Fibroblast of lung (primary cell): ENCODE results near the gene STXBP4. TPM values are rescaled to one million over a fixed set of nuclear protein-coding genes. Genes with fewer than 3 reads are reported as not detected.
"Not testable (repeated sequence)": the region's sequence is repeated elsewhere in the genome, so short reads cannot be mapped to it uniquely, and the experiment has no call there.

Experiments used
- DNase-seq, 2 donors: peaks; one replicate each; pipeline versions ENCODE4 v3.0.0 to v3.0.0-alpha.2; 2010; ENCODE audit warnings: low read depth in 2 of 2
- H2AFZ ChIP-seq: 2 replicates; pipeline ENCODE4 v1.5.1; 2012; ENCODE audit warnings: low read length, control low read depth, inconsistent platforms
- H3K27ac ChIP-seq: 2 replicates; pipeline ENCODE4 v1.5.1; 2011; ENCODE audit warnings: low read length, control low read depth; ENCODE audit not compliant: insufficient read depth
- H3K27me3 ChIP-seq: 2 replicates; pipeline ENCODE4 v1.5.1; 2011; ENCODE audit warnings: mild to moderate bottlenecking, low read length; ENCODE audit not compliant: control insufficient read depth, insufficient read depth
- H3K36me3 ChIP-seq: 2 replicates; pipeline ENCODE4 v1.5.1; 2011; ENCODE audit warnings: low read length; ENCODE audit not compliant: control insufficient read depth, insufficient read depth
- H3K4me1 ChIP-seq: 2 replicates; pipeline ENCODE4 v1.5.1; 2011; ENCODE audit warnings: low read length; ENCODE audit not compliant: control insufficient read depth, insufficient read depth; ENCODE audit errors: extremely low read depth
- H3K4me2 ChIP-seq: 2 replicates; pipeline ENCODE4 v1.5.1; 2011; ENCODE audit warnings: low read length, control low read depth; ENCODE audit not compliant: insufficient read depth; ENCODE audit errors: extremely low read depth
- H3K4me3 ChIP-seq, 4 experiments: fragments of 200-600 bp in 1 of 4; sonication (generic) in 1 of 4; replicated peaks in 1 of 4; 2 replicates each; pipeline ENCODE4 v1.5.1; 2011 to 2016; ENCODE audit warnings: low read length in 4 of 4, low read depth in 3 of 4, mild to moderate bottlenecking in 3 of 4, control low read depth in 2 of 4, inconsistent platforms in 1 of 4, mixed read lengths in 1 of 4; ENCODE audit not compliant: insufficient read depth in 1 of 4; ENCODE audit errors: control extremely low read depth in 1 of 4
- H3K79me2 ChIP-seq: 2 replicates; pipeline ENCODE4 v1.5.1; 2012; ENCODE audit warnings: mild to moderate bottlenecking, low read length, inconsistent platforms; ENCODE audit not compliant: control insufficient read depth, insufficient read depth
- H3K9ac ChIP-seq: 2 replicates; pipeline ENCODE4 v1.5.1; 2011; ENCODE audit warnings: mild to moderate bottlenecking, low read length, control low read depth; ENCODE audit not compliant: insufficient read depth
- H3K9me3 ChIP-seq: 2 replicates; pipeline ENCODE4 v1.5.1; 2012; ENCODE audit warnings: low read depth, low read length; ENCODE audit not compliant: control insufficient read depth, insufficient read depth
- H4K20me1 ChIP-seq: 2 replicates; pipeline ENCODE4 v1.5.1; 2011; ENCODE audit warnings: low read length; ENCODE audit not compliant: control insufficient read depth, insufficient read depth; ENCODE audit errors: extremely low read depth
- CTCF ChIP-seq, 2 donors: IDR thresholded peaks in 1 of 2; conservative IDR thresholded peaks in 1 of 2; 1 replicate in 1 of 2; 2 replicates in 1 of 2; pipeline ENCODE4 v1.5.1; 2011 to 2012; ENCODE audit warnings: low read length in 2 of 2, control low read depth in 1 of 2, inconsistent platforms in 1 of 2, low read depth in 1 of 2, mild to moderate bottlenecking in 1 of 2
- EZH2 ChIP-seq: IDR thresholded peaks from 2 replicates; pipeline ENCODE4 v1.5.1; 2012; ENCODE audit warnings: low read length, control low read depth, mild to moderate bottlenecking; ENCODE audit errors: missing control alignments
- polyA plus RNA-seq, 2 donors: library from polyadenylated mRNA; depleted of rRNA in 1 of 2; stranded (reverse) in 1 of 2; unstranded in 1 of 2; fragments of >200 nt; gene quantifications; 2 replicates each; pipeline ENCODE4 v1.2.1, GENCODE V29; 2011 to 2012; ENCODE audit warnings: missing spikeins in 1 of 2
- total RNA-seq: library from RNA; depleted of rRNA; stranded (reverse); fragments of >200 nt; gene quantifications from 2 replicates; pipeline ENCODE4 v1.2.1, GENCODE V29; 2014

Gene STXBP4
- total and polyA plus RNA-seq, 2 donors (not counting 1 experiment from before 2014, with no cell fraction given), result 5.6 to 9.8 TPM

GRCh38 chr17:55072898-55073297 lies 104.3 kb downstream of the STXBP4 start:
- Histone ChIP-seq H3K4me2 (no peak overlapping the region), H4K20me1 (no peaks in the 10 kb centered on the region), H3K36me3 (no peaks in the 10 kb centered on the region), H3K27me3 (no peaks in the 10 kb centered on the region), H2AFZ (no peak overlapping the region), H3K9ac (no peak overlapping the region), H3K9me3 (no peaks in the 10 kb centered on the region), H3K27ac (no peak overlapping the region), H3K79me2 (no peaks in the 10 kb centered on the region), H3K4me1 (no peaks in the 10 kb centered on the region), H3K4me3 (no peak overlapping the region)
- no peak for DNase-seq
- no peak for TF ChIP-seq CTCF (conservative IDR thresholded peaks at IDR 0.05 in 1 of 2, IDR thresholded peaks at IDR 0.05 in 1 of 2; ENCODE audit: low read depth in 1 of 2, low read length in 2 of 2)
- TF ChIP-seq EZH2, result no peak

- H3K4me1 ChIP-seq, DNase-seq, H3K4me3 ChIP-seq, H3K4me2 ChIP-seq, H3K27ac ChIP-seq, H3K9ac ChIP-seq, H4K20me1 ChIP-seq, H3K79me2 ChIP-seq, H3K36me3 ChIP-seq, H2AFZ ChIP-seq, H3K9me3 ChIP-seq, H3K27me3 ChIP-seq: not testable (repeated sequence)
These were observed 104.9 kb downstream of the STXBP4 start for GRCh38 chr17:55073467-55073866.

GRCh38 chr17:55081559-55081958 lies 113.0 kb downstream of the STXBP4 start:
- Histone ChIP-seq H3K9ac (no peak overlapping the region), H3K4me1 (no peaks in the 10 kb centered on the region), H3K4me3 (no peak overlapping the region), H3K36me3 (no peaks in the 10 kb centered on the region), H3K9me3 (no peaks in the 10 kb centered on the region), H3K79me2 (no peaks in the 10 kb centered on the region), H4K20me1 (no peaks in the 10 kb centered on the region), H3K27ac (no peak overlapping the region), H3K4me2 (no peak overlapping the region), H3K27me3 (no peaks in the 10 kb centered on the region), H2AFZ (no peak overlapping the region)
- TF ChIP-seq CTCF (conservative IDR thresholded peaks at IDR 0.05 in 1 of 2, IDR thresholded peaks at IDR 0.05 in 1 of 2; ENCODE audit: low read depth in 1 of 2, low read length in 2 of 2) (peak in 1 of 2 donors; percentile 5), EZH2 (no peak)
- DNase-seq, result no peak
